Esophagus squamous epithelium (tissue), 4 donors: ENCODE results near the gene EIF3B.

Source experiments
- CTCF ChIP-seq, 6 experiments: fragments of 450-650 bp in 4 of 6; fragments of 200-600 bp in 2 of 6; sonication (generic) in 2 of 6; IDR thresholded peaks; one replicate each; pipeline ENCODE4 v1.5.1; 2016 to 2019; ENCODE audit warnings: antibody characterized with exemption in 6 of 6, mild to moderate bottlenecking in 4 of 6, moderate library complexity in 4 of 6
- POLR2A ChIP-seq, 4 donors: fragments of 450-650 bp; IDR thresholded peaks; one replicate each; pipeline ENCODE4 v1.6.1; 2017; ENCODE audit warnings: antibody characterized with exemption in 4 of 4, mild to moderate bottlenecking in 4 of 4, moderate library complexity in 3 of 4

GRCh38 chr7:2331707-2332106 lies 22.9 kb upstream of the EIF3B start:
- TF ChIP-seq POLR2A (IDR thresholded peaks at IDR 0.05) (no peak), CTCF (IDR thresholded peaks at IDR 0.05) (no peak)
